SU-DHL-6 (cell line): ENCODE measurements around the gene NUTM2E.
"Not testable (repeated sequence)": the region's sequence is repeated elsewhere in the genome, so short reads cannot be mapped to it uniquely, and the experiment has no call there.

Source experiments
- EZH2phosphoT487 ChIP-seq: fragments of 200-600 bp; sonication (generic), shearing (Covaris generic); conservative IDR thresholded peaks from 2 replicates; pipeline ENCODE4 v1.6.1; 2018; ENCODE audit warnings: mild to moderate bottlenecking, antibody characterized with exemption, low read length, moderate library complexity, mixed read lengths
- TF ChIP-seq, protein P1 (sequence below): fragments of 200-600 bp; sonication (generic); IDR thresholded peaks from one replicate; pipeline ENCODE4 v1.5.1; 2017; ENCODE audit warnings: antibody characterized with exemption, mild to moderate bottlenecking, low read length, moderate library complexity; ENCODE audit not compliant: insufficient read depth, poor library complexity, severe bottlenecking

DNA sequence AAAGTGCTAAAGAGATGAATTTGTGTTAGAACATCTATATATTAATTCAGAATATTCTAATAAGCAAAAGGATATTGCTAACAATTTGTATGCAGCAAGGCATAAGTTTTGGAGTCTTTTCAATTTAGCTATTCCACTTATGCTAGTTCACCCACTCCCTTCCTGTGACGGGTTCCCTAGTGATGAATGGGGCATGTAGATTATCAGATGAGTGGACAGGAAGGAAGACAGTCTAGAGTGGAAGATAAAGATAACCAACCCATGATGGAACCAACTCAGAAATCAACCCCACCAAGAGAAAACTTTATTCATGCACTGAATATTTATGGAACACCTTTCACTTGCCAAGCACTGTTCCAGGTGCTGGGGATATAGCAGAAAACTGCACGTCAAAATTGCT, 46.5 kb upstream of the NUTM2E start:
- TF ChIP-seq, protein P1, sequence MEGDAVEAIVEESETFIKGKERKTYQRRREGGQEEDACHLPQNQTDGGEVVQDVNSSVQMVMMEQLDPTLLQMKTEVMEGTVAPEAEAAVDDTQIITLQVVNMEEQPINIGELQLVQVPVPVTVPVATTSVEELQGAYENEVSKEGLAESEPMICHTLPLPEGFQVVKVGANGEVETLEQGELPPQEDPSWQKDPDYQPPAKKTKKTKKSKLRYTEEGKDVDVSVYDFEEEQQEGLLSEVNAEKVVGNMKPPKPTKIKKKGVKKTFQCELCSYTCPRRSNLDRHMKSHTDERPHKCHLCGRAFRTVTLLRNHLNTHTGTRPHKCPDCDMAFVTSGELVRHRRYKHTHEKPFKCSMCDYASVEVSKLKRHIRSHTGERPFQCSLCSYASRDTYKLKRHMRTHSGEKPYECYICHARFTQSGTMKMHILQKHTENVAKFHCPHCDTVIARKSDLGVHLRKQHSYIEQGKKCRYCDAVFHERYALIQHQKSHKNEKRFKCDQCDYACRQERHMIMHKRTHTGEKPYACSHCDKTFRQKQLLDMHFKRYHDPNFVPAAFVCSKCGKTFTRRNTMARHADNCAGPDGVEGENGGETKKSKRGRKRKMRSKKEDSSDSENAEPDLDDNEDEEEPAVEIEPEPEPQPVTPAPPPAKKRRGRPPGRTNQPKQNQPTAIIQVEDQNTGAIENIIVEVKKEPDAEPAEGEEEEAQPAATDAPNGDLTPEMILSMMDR: not testable (repeated sequence)
- TF ChIP-seq EZH2phosphoT487: not testable (repeated sequence)
